ENCODE data around the gene CTNNBIP1. TPM values are rescaled to one million over a fixed set of nuclear protein-coding genes. Genes with fewer than 3 reads are reported as not detected.

The CTNNBIP1 gene
- total and polyA plus RNA-seq, 9 of the 15 experiments (the other 6 are each of a cell fraction or from before 2014, with no cell fraction given) = 0.65 to 29.2 (median 14.7) TPM

GRCh38 chr1:9903801-9904527 lies 6.1 kb downstream of the CTNNBIP1 start:
- H3K27ac ChIP-seq (ENCODE audit: extremely low read depth, low read depth, low read length) = no peak overlapping the region
- in situ Hi-C loops (cut with MboI) = no loop called here

More at GRCh38 chr1:9903801-9904527, 6.1 kb downstream of the CTNNBIP1 start:
- Histone ChIP-seq H3K9ac (ENCODE audit: insufficient read depth in 1 of 2, low read depth in 2 of 2, low read length in 2 of 2) (no peak overlapping the region), H3K4me3 (no peak overlapping the region), H3K9me1 (ENCODE audit: control insufficient read depth, insufficient read depth, low read length) (peaks cover 3% of the 10 kb centered on the region), H3K27me3 (ENCODE audit: control insufficient read depth in 2 of 2, insufficient read depth in 2 of 2, low read length in 2 of 2) (no peaks in the 10 kb centered on the region), H3K9me3 (replicated peaks; ENCODE audit: control insufficient read depth, insufficient read depth, low read depth, low read length) (no peaks in the 10 kb centered on the region), H3K4me1 (replicated peaks in 1 of 2; ENCODE audit: control insufficient read depth in 2 of 2, insufficient read depth in 2 of 2, low read length in 2 of 2) (peaks cover 23 to 33% of the 10 kb centered on the region in 2 experiments; a peak in 4 of 5 replicates), H3K4me2 (ENCODE audit: insufficient read depth, low read length) (no peak overlapping the region), H2AFZ (ENCODE audit: low read depth, low read length) (no peak overlapping the region), H4K20me1 (replicated peaks; ENCODE audit: control insufficient read depth, insufficient read depth, low read length) (peaks cover 7% of the 10 kb centered on the region; the same call in 1 of the 2 replicates), H3K79me2 (ENCODE audit: control insufficient read depth, insufficient read depth, low read length) (peaks cover 5% of the 10 kb centered on the region; the same call in 2 of the 3 replicates), H3K36me3 (ENCODE audit: control insufficient read depth, insufficient read depth, low read length) (no peaks in the 10 kb centered on the region)
- 58% methylated on average over 9 of the region's 9 CpGs for WGBS (ENCODE audit: insufficient coverage, low coverage, missing lambda C conversion rate)
- FAIRE-seq (no peak), ATAC-seq (no peak), DNase-seq (ENCODE audit: extremely low read depth in 1 of 4, low spot score in 3 of 4) (no peak)
- intact Hi-C loops (cut with micrococcal nuclease) = no loop called here
- BruUV-seq (replicated peaks) = no TSS peak
- CTCF ChIA-PET (ENCODE audit: low intra/inter-chr PET ratio) = no interaction called here
- POLR2A ChIA-PET = interaction anchor here (0.6 to 1.3 kb wide), 5 partner anchors 11 to 92 kb away, joined by 3 to 5 read pairs (median 3); partner anchors contain the start of gene NMNAT1
- TF ChIP-seq ZNF740 (CRISPR knock-in tag; IDR thresholded peaks at IDR 0.05) = 0 out of 2 replicates have a peak, but pooled peaks have one; percentile 27
- TF ChIP-seq ZNF740 (tag; IDR thresholded peaks at IDR 0.05) = no peak
- TF ChIP-seq CC2D1A (IDR thresholded peaks at IDR 0.05) = no peak
